B cell (primary cell): ENCODE results near the gene CPSF4L. TPM values are rescaled to one million over a fixed set of nuclear protein-coding genes. Genes with fewer than 3 reads are reported as not detected.

Source experiments
- ATAC-seq: fragments of 200-7000 bp; cut with Tn5 transposase; one replicate; pipeline ENCODE4 v1.10.0; 2021; ENCODE audit warnings: low read depth, mild to moderate bottlenecking, moderate number of reproducible peaks, moderate library complexity
- CTCF ChIA-PET: fragments of 350-600 bp; sonication (Branson Sonifier 250); formaldehyde crosslinking; loops from one replicate; lab custom pipeline; 2021; ENCODE audit warnings: antibody characterized with exemption, inconsistent platforms; lab: Charles Lee
- POLR2A ChIA-PET: fragments of 350-600 bp; sonication (Branson Sonifier 250); formaldehyde crosslinking; loops from one replicate; lab custom pipeline; 2021; ENCODE audit warnings: antibody characterized with exemption; lab: Charles Lee
- DNase-seq: peaks from one replicate; pipeline ENCODE4 v3.0.0; 2013
- H2AFZ ChIP-seq: 2 replicates; pipeline ENCODE4 v1.6.1; 2012; ENCODE audit warnings: mild to moderate bottlenecking, low read depth, low read length; ENCODE audit not compliant: insufficient read depth, poor library complexity, severe bottlenecking
- H3K27ac ChIP-seq, 2 donors: 1 replicate in 1 of 2; 2 replicates in 1 of 2; pipeline ENCODE4 v1.5.1; 2012 to 2013; ENCODE audit warnings: low read length in 2 of 2, mild to moderate bottlenecking in 2 of 2, moderate library complexity in 1 of 2
- H3K27me3 ChIP-seq, 4 experiments: fragments of 200-600 bp in 1 of 4; sonication (generic) in 1 of 4; replicated peaks in 1 of 4; 1 replicate in 2 of 4; 2 replicates in 2 of 4; pipeline versions ENCODE4 v1.6.1 to v1.7.0; 2013 to 2016; ENCODE audit warnings: low read length in 3 of 4, mild to moderate bottlenecking in 2 of 4, mixed read lengths in 1 of 4, moderate library complexity in 1 of 4; ENCODE audit not compliant: insufficient read depth in 4 of 4, control insufficient read depth in 3 of 4; ENCODE audit errors: control extremely low read depth in 1 of 4
- H3K36me3 ChIP-seq, 2 experiments: replicated peaks in 1 of 2; 1 replicate in 1 of 2; 2 replicates in 1 of 2; pipeline versions ENCODE4 v1.6.1 to v1.7.1; 2013; ENCODE audit warnings: low read length in 1 of 2; ENCODE audit not compliant: insufficient read depth in 2 of 2, control insufficient read depth in 1 of 2; ENCODE audit errors: control extremely low read depth in 1 of 2, extremely low read depth in 1 of 2
- H3K4me1 ChIP-seq, 2 donors: fragments of 200-600 bp in 1 of 2; sonication (generic) in 1 of 2; 1 replicate in 1 of 2; 2 replicates in 1 of 2; pipeline versions ENCODE4 v1.5.1 to v1.6.1; 2013 to 2017; ENCODE audit warnings: low read length in 2 of 2; ENCODE audit not compliant: control insufficient read depth in 2 of 2, insufficient read depth in 2 of 2
- H3K4me2 ChIP-seq: replicated peaks from 2 replicates; pipeline ENCODE3; 2012; ENCODE audit warnings: mild to moderate bottlenecking, low read depth, low read length; ENCODE audit not compliant: poor library complexity, severe bottlenecking
- H3K4me3 ChIP-seq, 5 experiments: fragments of 200-600 bp in 1 of 5; sonication (generic) in 1 of 5; 1 replicate in 3 of 5; 2 replicates in 2 of 5; pipeline versions ENCODE4 v1.5.1 to v1.7.0; 2011 to 2016; ENCODE audit warnings: low read length in 4 of 5, mild to moderate bottlenecking in 4 of 5, low read depth in 2 of 5, control low read depth in 1 of 5, moderate library complexity in 1 of 5; ENCODE audit not compliant: insufficient read depth in 1 of 5; ENCODE audit errors: control extremely low read depth in 1 of 5, extremely low read depth in 1 of 5
- H3K79me2 ChIP-seq: fragments of 200-600 bp; sonication (generic); one replicate; pipeline ENCODE4 v1.6.0; 2016; ENCODE audit warnings: low read length; ENCODE audit not compliant: control insufficient read depth, insufficient read depth
- H3K9ac ChIP-seq: fragments of 200-600 bp; sonication (generic); 2 replicates; pipeline ENCODE4 v1.6.1; 2017; ENCODE audit warnings: mild to moderate bottlenecking, low read length, moderate library complexity
- H3K9me3 ChIP-seq, 3 donors: one replicate each; pipeline versions ENCODE4 v1.6.1 to v1.7.1; 2013; ENCODE audit warnings: low read length in 2 of 3; ENCODE audit not compliant: control insufficient read depth in 2 of 3, insufficient read depth in 1 of 3; ENCODE audit errors: control extremely low read depth in 1 of 3
- H4K20me1 ChIP-seq: 2 replicates; pipeline ENCODE4 v1.6.0; 2012; ENCODE audit warnings: mild to moderate bottlenecking, low read length; ENCODE audit not compliant: insufficient read depth, control insufficient read depth, poor library complexity, severe bottlenecking
- H3K27ac Mint-ChIP-seq: one replicate; pipeline ENCODE4 v1.8.0; 2021; ENCODE audit warnings: mixed read lengths
- H3K27me3 Mint-ChIP-seq: one replicate; pipeline ENCODE4 v1.8.0; 2021; ENCODE audit warnings: mixed read lengths
- H3K4me1 Mint-ChIP-seq: one replicate; pipeline ENCODE4 v1.8.0; 2021; ENCODE audit warnings: mixed read lengths
- H3K4me3 Mint-ChIP-seq: one replicate; pipeline ENCODE4 v1.8.0; 2021; ENCODE audit warnings: mixed read lengths
- H3K9me3 Mint-ChIP-seq: one replicate; pipeline ENCODE4 v1.8.0; 2022; ENCODE audit warnings: mixed read lengths; ENCODE audit not compliant: insufficient read depth
- EZH2 ChIP-seq: IDR thresholded peaks from 2 replicates; pipeline ENCODE4 v1.6.1; 2012; ENCODE audit warnings: borderline replicate concordance, low read depth, mild to moderate bottlenecking, moderate library complexity, low read length; ENCODE audit not compliant: insufficient read depth, poor library complexity, severe bottlenecking
- WGBS: methylation state at CpG from one replicate; pipeline ENCODE4 v1.1.5; 2013; ENCODE audit warnings: missing lambda C conversion rate; ENCODE audit not compliant: insufficient coverage; 5-methylcytosine and 5-hydroxymethylcytosine counted together
- intact Hi-C: fragments of 100-400 bp; cut with micrococcal nuclease; formaldehyde crosslinking; loops from one replicate; pipeline ENCODE4 v1.10.0; 2022
- polyA plus RNA-seq: library from polyadenylated mRNA; depleted of rRNA; stranded (reverse); fragments of >200 nt; gene quantifications from 2 replicates; pipeline ENCODE4 v1.2.3, GENCODE V29; 2012
- total RNA-seq, 2 donors: library from RNA; stranded (reverse); fragments of 120-200 nt in 1 of 2; gene quantifications; 1 replicate in 1 of 2; 2 replicates in 1 of 2; pipeline versions ENCODE4 v1.2.3 to v1.2.4, GENCODE V29; 2013 to 2022
- TF ChIP-seq, protein P1 (sequence below): fragments of 200-600 bp; IDR thresholded peaks from one replicate; pipeline ENCODE4 v1.8.0; 2022; ENCODE audit warnings: antibody characterized with exemption, mild to moderate bottlenecking

Gene CPSF4L
- total and polyA plus RNA-seq, 2 donors (not counting 1 experiment from before 2014, with no cell fraction given): not detected

DNA sequence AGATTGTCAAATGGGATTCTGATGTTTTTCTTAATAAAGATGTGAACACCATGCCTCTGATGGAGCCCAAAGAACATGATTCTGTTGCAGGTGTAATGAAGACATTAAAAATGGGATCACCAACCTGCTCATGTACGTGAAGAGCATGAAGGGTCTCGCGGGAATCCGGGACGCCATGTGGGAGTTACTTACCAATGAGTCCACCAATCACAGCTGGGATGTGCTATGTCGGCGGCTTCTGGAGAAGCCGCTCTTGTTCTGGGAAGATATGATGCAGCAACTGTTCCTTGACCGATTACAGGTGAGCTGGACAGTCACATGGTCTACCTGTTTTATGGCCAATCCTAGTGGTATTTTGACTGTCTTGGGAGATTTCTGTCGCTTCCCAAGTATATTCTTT, 61.2 kb downstream of the CPSF4L start:
- H3K9ac ChIP-seq: no peak overlapping the region
- peaks cover 7% of the 10 kb centered on the region for H4K20me1 ChIP-seq
- Mint-ChIP-seq H3K27me3 (no peaks in the 10 kb centered on the region), H3K4me1 (peaks cover 5% of the 10 kb centered on the region), H3K4me3 (no peak overlapping the region), H3K9me3 (no peaks in the 10 kb centered on the region), H3K27ac (no peak overlapping the region)
- DNase-seq (no peak), ATAC-seq (no peak)
- no peaks in the 10 kb centered on the region for H3K4me1 ChIP-seq
- no peak for TF ChIP-seq EZH2
- TF ChIP-seq, protein P1, sequence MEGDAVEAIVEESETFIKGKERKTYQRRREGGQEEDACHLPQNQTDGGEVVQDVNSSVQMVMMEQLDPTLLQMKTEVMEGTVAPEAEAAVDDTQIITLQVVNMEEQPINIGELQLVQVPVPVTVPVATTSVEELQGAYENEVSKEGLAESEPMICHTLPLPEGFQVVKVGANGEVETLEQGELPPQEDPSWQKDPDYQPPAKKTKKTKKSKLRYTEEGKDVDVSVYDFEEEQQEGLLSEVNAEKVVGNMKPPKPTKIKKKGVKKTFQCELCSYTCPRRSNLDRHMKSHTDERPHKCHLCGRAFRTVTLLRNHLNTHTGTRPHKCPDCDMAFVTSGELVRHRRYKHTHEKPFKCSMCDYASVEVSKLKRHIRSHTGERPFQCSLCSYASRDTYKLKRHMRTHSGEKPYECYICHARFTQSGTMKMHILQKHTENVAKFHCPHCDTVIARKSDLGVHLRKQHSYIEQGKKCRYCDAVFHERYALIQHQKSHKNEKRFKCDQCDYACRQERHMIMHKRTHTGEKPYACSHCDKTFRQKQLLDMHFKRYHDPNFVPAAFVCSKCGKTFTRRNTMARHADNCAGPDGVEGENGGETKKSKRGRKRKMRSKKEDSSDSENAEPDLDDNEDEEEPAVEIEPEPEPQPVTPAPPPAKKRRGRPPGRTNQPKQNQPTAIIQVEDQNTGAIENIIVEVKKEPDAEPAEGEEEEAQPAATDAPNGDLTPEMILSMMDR: no peak
- H3K27me3 ChIP-seq: no peaks in the 10 kb centered on the region
- H3K36me3 ChIP-seq: peaks cover 17 to 85% of the 10 kb centered on the region in 2 experiments
- no peak overlapping the region for H2AFZ ChIP-seq
- 84% methylated on average over 7 of the region's 10 CpGs for WGBS
- ChIA-PET CTCF (no interaction called here), POLR2A (no interaction called here)
- H3K4me3 ChIP-seq: no peak overlapping the region
- intact Hi-C loops: no loop called here
- no peak overlapping the region for H3K27ac ChIP-seq
- no peak overlapping the region for H3K4me2 ChIP-seq
- peaks cover 6% of the 10 kb centered on the region for H3K79me2 ChIP-seq
- H3K9me3 ChIP-seq: no peaks in the 10 kb centered on the region

GRCh38 chr17:73199751-73200317, 61.8 kb downstream of the CPSF4L start:
- no peak overlapping the region for H2AFZ ChIP-seq
- intact Hi-C loops: no loop called here
- H3K27me3 ChIP-seq: no peaks in the 10 kb centered on the region
- Mint-ChIP-seq H3K27me3 (no peaks in the 10 kb centered on the region), H3K4me3 (no peak overlapping the region), H3K4me1 (peaks cover 7% of the 10 kb centered on the region), H3K27ac (no peak overlapping the region), H3K9me3 (no peaks in the 10 kb centered on the region)
- peaks cover 6% of the 10 kb centered on the region for H3K79me2 ChIP-seq
- no peaks in the 10 kb centered on the region for H3K9me3 ChIP-seq
- ChIA-PET POLR2A (no interaction called here), CTCF (no interaction called here)
- peaks cover 17 to 80% of the 10 kb centered on the region in 2 experiments for H3K36me3 ChIP-seq
- no peak overlapping the region for H3K4me2 ChIP-seq
- no peak overlapping the region for H3K27ac ChIP-seq
- no peak for ATAC-seq
- DNase-seq: no peak
- no peak overlapping the region for H3K4me3 ChIP-seq
- H3K4me1 ChIP-seq: no peaks in the 10 kb centered on the region
- no peak for TF ChIP-seq EZH2
- TF ChIP-seq, protein P1: no peak
- H4K20me1 ChIP-seq: peaks cover 7% of the 10 kb centered on the region
- 100% methylated on average over 8 of the region's 8 CpGs for WGBS
- no peak overlapping the region for H3K9ac ChIP-seq
